HG03039 (cell line): ENCODE measurements around the gene APLF.
"Not testable (repeated sequence)": the region's sequence is repeated elsewhere in the genome, so short reads cannot be mapped to it uniquely, and the experiment has no call there.

Experiments used
- ATAC-seq: cut with Tn5 transposase; IDR thresholded peaks from one replicate; pipeline ENCODE4 v1.9.1; 2021; ENCODE audit warnings: mild to moderate bottlenecking, moderate library complexity; ENCODE audit not compliant: unreplicated experiment

The APLF gene

DNA sequence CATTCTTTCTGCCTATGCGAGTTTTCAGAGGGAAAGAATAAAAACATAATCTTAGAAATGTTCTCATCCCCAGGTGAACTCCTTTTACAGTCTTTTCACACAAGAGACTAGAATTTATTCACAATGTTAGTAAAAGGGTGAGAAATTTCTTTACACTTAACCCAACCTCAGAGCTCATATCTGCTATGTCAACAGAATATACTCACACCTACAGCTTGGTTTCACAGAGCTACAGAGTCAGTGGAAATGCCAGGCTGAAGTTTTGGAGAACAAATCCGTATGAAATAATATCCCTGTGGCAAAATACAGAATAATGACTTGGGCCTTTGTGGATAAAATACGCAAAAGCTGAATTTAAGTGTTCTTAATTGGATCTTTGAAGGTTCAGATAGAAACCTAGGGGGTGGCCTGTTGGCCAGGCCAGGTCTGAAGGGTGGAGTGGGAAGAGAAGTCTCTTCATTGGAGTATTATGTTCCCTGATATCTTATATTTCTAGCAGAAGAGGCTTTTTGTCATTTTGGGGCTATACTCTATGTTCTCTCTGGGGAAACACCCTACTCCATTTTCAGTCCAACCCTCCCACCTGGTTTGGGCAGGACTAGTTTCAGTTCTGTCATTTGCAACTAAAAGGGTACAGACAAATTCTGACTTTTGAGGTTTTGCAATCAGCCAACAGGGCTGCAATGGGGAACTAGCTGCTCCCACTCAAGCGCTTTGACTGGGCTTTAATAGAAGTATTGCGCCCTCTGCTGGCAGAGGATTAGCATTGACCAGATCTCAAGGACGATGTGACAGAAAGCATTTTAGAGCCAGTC lies 26.0 kb upstream of the APLF start:
- ATAC-seq: peak; percentile 97

DNA sequence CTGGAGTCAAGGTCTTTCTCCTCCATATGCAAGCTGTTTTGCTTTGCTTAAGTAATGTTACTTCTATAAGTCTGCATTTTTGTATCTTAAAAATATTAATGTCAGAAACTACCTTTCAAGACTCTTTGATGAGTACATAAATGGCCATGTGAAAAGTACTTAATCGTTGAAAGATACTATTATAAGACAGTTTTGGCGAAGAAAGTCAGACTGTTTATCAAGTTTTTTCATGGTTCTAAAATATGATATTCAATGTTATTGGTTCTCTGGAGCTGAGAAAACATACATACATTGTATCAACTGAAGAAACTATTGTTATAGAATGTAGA lies 25.4 kb upstream of the APLF start:
- ATAC-seq: no peak

DNA sequence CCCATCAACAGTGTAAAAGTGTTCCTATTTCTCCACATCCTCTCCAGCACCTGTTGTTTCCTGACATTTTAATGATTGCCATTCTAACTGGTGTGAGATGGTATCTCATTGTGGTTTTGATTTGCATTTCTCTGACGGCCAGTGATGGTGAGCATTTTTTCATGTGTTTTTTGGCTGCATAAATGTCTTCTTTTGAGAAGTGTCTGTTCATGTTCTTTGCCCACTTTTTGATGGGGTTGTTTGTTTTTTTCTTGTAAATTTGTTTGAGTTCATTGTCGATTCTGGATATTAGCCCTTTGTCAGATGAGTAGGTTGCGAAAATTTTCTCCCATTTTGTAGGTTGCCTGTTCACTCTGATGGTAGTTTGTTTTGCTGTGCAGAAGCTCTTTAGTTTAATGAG lies 21.0 kb upstream of the APLF start:
- not testable (repeated sequence) for ATAC-seq

DNA sequence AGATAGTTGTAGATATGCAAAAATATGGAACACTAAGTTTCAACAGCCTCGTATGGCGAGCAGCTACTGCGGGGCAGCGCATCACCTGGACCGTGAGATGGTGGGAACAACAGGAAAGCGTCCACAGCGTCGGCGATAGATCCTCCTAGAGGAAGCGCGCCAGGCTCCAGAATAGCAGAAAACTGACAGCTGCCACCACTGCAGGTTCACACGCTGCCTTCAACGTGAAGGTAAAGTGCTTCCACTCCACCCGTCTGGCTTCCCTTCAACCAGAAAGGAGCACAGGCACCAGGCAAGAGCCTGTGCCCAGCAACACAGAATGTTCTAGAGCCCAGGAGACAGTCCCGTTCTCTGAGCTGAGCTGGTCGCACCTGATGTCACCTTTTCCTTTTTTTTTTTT lies 20.3 kb upstream of the APLF start:
- ATAC-seq: no peak

DNA sequence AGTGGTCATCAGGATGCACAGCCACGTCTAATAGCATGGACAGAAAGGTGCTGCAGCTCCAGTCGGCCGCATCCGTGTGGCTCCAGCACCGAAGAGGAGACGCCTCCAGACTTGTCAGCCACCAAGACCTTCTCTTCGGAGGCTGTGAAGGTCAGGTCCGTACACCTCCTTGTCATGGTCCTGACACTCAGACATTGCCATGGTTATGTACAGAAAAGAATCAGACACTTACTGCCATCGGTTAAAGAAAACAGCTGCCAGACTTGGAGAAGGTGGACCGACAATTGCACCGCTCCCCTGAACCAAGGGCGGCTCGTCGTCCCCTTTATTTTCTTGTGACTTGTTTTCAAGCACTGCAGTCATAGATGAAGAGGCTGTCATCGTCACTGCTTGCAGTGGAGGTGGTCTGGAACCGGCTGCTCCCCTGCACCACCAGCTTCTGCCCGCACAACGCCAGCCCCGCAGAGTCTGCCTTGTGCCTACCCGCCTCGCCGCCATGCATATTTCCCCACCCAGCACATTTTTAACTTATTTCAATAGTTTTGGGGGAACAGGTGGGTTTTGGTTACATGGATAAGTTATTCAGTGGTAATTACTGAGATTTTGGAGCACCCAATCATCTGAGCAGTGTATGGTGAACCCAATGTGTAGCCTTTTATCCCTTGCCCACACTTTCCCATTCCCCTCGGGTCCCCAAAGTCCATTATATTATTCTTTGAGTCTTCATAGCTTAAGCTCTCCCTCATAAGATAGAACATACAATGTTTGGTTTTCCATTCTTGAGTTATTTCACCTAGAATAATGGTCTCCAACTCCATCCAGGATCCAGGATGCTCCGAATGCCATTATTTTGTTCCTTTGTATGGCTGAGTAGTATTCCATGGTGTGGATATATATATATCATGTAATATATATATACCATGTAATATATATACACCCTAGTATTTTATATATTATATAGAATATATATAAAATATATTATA lies 18.4 kb upstream of the APLF start:
- ATAC-seq: no peak

DNA sequence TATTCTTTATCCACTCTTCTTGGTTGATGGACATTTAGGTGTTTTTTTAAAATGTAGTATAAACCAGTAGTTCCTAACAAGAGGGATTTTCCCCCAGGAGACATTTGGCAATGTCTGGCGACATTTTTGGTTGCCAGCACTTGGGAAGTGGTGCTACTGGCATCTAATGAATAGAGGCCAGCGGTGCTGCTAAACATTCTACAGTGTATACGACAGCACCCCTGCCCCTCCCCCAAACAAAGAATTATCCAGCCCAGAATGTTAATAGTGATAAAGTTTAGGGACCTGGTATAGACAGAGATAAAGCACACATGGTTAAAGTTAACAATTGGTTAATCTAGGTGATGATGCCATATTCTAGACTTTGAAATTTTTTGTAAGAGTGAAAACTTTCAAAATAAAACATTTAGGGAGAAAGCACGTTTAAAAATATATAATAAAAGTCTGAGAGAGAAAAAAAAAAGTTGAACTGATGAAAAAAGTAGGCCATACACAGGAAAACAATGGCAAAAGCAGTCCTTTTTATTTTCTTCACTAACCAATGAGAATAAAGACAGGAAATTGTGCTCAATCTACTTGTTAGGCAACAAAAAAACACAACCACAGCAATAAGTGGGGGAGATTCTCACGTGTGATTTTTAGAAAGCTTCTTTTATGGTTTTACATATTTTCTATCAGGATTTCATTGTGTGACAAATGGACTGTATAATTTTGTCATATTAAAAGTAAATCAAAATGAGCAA lies 15.1 kb upstream of the APLF start:
- no peak for ATAC-seq

DNA sequence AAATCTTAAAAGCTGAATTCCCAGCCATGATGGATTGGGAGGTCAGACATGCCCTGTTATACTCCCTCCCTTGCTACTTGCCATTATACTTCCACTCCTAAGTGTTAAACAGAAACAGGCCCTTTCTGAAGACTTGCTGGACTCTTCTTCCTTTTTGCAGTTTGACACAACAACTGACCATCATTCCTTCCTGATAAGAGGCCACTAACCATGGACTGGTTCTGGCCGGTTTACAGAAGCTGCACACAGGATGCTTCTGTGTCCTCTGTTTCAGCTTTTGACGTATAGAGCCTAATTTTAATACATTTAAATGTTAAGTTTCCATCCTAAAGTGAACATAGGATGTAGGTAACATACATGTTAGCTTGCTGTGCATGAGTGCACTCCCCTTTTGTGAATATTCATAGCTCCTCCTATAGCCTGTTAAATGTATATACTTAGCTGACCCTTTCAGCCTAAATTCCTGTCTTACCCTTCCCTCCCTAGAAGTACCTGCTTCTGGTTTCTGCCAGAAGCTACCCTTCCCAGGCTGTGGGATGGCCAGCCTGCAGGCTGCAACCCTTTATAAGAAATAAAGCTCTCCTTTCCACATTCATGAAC lies 13.5 kb upstream of the APLF start:
- no peak for ATAC-seq

DNA sequence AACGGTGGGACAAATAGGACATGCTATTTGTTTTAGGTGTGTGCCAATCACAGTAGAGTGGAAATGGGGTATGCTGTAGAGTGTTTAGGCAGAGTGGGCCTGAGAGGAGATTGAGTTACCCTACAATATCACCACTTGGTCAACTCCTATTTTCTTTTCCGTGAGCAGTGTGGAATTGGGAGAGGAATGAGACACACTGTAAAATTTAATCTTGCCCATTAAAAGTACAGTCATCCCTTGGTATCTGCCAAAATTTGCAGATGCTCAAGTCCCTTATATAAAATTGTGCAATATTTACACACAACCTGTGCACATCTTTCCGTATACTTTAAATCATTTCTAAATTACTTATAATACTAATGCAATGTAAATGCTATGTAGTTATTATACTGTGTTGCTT lies 12.7 kb upstream of the APLF start:
- ATAC-seq: no peak

DNA sequence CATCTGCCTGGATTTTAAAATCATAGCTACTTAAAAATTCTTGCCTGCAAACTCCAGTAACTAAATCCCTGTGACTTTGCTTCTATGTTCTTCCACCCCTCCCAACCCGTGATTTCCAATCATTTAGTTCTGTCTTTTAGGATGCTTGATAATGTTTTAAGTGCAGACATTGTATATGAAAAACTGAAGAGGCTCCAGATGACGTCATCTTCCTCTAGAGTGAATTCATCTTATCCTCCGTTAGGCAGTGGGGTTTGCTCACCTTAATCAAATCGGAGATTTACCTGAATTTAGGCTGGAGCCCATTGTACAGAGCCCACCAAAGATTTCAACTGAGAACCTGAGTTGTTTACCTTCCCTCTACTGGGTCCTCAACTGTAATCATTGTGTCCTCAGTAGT lies 11.2 kb upstream of the APLF start:
- ATAC-seq: no peak

DNA sequence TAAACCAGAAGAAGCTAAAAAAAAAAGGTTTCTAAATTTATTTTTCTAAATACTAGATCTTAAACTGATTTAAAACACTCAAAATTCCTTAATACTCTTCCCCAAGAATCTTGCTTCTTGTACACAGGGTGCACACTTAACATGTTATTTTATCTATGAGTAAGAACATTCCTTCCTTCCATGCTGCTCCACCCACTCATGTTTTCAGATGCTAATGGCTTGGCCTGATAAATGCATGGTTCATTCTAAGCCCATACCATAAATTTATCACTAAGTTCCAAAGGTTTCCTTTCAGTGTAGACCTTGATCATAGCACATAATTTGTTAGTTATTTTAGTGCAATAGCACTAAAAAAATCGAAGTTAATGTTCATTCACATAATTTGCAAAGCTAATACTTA lies 8.4 kb upstream of the APLF start:
- ATAC-seq: no peak

DNA sequence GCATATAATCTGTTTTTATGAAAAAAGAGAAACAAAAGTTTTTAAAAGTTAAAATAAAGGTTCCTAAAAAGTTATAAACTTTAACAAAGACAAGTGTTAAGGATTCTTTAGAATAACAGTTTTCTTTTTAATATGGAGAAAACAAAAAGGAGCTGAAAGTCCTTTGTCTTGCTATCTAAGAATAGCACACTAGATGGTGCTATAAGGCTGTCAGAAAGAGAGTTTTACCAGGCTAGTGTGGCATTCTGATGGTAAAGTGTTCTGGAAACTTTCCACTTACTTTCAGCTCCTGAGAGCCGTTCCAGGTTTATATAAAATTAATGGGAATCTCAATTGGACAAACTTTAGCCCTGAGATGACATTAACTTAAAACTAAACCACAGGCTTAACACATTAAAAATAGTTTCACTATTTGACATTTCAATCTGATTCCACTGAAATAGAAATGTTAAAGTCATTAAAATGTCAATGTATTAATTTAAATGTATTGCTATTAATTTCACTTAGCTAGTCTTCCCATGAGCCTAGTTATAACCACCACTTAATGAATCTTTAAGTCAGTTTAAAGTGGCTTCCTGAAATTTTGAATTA lies 4.0 kb upstream of the APLF start:
- ATAC-seq: no peak

DNA sequence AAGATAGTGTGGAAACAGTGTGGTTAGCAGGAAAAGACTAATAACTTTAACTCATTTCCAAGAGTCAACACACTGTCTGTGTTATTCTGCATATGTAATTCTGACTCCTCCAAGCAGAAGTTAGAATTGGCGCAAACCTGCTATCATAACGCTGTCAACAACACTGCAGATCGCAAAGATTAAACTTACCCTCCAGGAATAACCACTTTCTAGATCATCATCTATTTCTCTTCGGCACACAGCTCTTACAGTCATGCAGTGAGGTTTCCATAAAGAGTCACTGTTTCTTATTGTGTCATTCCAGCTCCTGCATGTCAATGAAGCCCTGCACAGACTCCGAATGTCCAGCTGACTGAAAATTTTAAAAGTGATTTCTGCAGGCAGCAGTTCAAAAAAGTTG lies 2.7 kb upstream of the APLF start:
- no peak for ATAC-seq

DNA sequence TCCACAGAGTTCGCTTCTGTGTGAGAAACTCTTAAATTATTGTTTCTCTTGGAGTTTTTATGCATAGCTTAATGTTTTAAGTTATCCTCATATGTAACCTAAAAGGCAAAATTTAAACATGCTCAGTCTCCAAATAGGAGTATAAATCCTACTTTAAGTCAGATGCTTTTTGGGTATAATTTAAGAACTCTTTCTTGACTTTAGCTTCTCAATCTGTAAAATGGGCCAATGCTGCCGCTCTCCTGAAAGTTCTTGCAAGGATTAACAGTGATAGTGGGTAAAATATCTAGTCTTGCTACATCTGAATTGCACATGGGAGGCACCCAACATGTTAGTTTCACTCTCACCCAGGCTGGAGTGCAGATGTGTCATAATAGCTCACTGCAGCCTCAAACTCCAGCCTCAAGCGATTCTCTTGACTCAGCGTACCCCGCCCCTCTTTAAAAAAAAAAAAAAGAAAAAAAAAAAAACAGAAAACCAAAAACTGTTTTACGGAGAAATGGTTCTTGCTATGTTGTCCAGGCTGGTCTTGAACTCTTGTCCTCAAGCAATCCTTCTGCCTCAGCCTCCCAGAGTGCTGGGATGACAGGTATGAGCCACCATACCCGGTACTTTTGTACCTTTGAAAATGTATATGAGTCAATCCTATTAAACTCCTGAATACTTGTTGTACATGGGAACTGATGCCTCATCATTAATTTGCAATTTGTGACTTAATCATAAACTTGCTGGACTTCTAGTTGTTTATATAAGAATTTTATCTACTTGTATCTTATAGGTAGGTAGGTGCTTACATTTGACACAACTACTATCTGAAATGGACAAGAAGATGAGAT lies 2.1 kb upstream of the APLF start:
- ATAC-seq: no peak

DNA sequence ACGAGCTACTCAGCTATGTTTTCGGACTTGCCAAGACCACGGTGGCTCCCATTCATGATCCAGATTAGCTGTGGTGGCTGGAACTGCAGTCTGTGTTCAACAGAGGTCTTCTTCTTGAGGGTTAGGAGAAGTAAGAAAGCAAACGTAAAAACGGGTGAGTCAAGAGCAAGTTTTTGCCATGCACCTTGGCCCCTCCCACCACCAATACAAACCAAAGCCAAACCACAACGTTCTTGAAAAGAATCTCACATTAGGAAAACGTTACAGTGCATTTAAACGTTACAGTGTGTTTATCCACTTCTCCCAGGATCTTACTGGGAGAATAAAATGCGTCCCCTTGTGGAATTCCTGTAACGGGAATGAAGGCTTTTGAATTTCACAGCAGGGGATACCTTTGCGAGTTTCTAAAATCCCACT lies 1.0 kb upstream of the APLF start:
- ATAC-seq: no peak

DNA sequence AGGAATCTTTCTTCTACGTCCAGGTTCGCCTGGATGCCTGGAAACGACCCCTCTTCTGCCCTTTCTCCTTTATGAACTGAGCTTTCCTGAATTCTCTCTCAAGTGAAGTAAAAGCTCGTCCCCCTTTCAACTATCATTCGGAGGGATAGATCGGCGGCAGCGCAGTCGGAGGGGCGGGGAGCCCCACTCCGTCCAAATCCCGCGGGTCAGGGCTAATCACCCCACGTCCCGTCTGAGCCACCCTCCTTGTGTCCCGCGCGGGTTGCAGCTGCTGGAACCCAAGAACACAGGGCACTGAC lies 658 bp upstream of the APLF start:
- no peak for ATAC-seq

DNA sequence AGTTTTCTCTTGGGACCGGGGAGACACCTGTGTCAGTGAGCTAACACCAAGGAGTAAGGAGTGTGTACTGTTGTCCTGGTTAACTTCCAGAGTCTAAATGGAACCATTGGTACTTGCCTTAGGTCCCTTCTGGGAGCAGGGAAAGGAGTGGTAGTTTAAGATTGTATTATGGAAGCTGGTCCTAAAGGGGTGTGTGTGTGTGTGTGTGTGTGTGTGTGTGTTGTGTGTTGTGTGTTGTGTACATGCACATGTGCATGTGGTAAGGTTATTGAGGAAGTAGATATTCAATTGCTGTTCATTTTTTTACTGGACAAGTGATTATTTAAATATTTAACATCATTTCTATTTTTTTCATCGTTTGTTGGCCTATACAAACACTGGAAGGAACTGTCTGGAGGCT lies 1.4 kb downstream of the APLF start:
- ATAC-seq: no peak

DNA sequence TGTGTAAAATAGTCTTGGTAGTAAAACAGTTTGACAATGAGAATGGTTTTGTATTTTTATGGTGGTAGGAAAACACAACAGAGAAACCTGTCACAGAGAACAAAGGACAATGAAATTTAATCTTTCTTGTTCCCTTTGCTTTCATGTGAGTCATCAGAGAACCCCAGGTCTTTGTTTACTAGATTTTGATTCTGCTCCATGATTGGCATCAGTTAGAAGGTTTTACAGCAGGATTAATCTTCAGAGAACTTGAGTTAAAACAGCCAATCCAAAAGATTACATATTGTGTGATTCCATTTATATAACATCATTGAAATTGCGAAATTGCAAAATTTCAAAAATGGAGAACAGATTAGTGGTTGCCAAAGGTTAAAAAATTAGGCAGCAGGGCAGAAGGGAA lies 2.5 kb downstream of the APLF start:
- ATAC-seq: no peak

DNA sequence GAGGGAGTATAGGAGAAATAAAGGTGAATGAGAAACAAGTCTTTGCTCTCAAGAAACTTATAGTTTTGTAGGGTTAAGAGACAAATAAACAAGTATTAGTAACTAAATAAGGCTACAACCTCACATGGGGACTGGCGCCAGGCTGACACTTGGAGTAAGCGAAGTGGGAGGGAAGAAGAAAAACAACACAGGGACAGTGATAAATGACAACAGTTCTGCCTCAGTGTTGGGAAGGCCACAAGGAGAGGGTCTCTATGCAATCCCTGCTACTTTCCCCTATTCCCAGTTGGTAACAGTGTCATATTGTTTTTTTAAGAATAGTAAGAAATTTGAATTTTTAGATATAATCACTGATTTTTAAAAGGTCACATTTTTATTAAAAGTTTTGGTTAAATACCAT lies 4.0 kb downstream of the APLF start:
- ATAC-seq: no peak

DNA sequence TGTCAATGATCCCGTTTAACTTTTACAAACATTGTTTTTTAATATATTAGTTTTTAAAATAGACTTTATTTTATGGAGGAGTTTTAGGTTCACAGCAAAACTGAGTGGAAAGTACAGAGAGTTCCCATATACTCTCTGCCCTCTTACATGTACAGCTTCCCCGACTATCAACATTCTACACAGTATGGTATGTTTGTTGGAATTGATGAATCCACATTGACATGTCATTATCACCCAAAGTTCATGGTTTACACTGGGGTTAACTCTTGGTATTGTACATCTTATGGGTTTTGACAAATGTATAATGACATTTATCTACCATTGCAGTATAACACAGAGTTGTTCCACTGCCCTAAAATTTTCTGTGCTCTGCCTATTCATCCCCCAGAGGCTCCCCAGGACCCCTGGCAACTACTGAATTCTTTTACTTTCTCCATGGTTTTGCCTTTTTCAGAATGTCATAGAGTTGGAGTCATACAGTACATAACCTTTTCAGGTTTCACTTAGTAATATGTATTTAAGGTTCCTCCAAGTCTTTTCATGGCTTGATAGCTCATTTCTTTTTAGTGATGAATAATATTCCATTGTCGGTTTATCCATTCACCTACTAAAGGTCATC lies 5.5 kb downstream of the APLF start:
- ATAC-seq: no peak

DNA sequence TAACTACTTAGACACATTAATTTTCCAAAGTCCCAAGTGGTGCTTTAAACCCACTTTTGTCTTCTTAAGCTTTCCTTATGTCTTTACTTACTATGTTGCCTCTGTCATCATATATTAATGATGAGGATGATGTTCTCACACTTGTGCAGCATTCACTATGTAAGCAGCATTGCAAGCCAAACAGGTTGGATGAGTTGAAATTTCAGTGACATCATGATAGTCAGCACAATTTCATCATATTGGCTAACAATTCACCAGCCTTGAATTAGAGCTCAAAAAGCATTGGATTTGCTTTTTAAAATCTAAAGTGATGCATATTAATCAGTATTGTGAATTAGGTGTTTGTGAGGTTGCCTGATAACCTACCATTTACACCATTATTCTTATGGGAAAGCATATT lies 7.7 kb downstream of the APLF start:
- no peak for ATAC-seq
